ENCODE results near the gene NT5E.

The NT5E gene

DNA sequence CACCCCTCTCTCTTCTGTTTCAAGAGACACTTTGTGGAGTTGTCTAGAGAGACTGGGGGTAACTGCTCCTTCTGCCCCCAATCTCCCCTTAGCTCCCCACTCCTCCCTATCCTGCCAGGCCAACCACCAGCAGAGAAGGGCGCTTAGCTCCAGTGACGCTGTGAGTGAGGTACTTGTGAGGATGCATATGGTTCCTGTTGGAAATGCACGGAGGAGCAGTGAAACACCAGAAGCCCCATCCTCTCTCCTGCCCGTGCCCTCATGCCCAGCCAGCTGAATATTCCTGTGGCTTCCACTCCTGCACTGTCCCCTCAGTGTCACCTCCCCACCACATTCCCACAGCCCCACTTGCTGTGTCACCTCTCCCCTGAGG lies 11.9 kb downstream of the NT5E start:
- DNase-seq (ENCODE audit: low spot score), result no peak
- TF ChIP-seq, protein P1, sequence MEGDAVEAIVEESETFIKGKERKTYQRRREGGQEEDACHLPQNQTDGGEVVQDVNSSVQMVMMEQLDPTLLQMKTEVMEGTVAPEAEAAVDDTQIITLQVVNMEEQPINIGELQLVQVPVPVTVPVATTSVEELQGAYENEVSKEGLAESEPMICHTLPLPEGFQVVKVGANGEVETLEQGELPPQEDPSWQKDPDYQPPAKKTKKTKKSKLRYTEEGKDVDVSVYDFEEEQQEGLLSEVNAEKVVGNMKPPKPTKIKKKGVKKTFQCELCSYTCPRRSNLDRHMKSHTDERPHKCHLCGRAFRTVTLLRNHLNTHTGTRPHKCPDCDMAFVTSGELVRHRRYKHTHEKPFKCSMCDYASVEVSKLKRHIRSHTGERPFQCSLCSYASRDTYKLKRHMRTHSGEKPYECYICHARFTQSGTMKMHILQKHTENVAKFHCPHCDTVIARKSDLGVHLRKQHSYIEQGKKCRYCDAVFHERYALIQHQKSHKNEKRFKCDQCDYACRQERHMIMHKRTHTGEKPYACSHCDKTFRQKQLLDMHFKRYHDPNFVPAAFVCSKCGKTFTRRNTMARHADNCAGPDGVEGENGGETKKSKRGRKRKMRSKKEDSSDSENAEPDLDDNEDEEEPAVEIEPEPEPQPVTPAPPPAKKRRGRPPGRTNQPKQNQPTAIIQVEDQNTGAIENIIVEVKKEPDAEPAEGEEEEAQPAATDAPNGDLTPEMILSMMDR (IDR thresholded peaks at IDR 0.05; ENCODE audit: extremely low read depth, insufficient read depth, missing control alignments), result no peak
- in situ Hi-C loops (cut with MboI; ENCODE audit: low pct_unique_long_range_greater_than_20kb, low sequenced_read_pairs, unreplicated experiment), result no loop called here

DNA sequence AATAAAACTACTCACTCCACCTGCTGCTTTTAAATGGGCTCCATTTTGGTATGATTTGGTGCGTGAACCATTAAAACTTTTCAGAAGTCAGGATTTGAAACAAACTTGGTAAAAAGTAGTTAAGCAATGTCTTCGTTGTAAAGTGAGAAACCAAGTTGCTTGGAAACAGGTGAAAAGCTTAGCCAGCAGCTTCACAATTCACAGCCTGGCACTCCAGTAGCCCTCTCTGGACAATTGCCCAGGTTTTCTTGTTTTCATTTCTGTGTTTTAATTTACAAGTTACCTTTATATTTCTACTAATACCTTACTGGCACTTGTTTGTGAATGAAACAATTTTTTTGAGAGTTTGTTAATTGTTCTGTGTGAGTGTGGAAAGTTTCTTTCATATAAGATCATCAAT lies 12.8 kb downstream of the NT5E start:
- TF ChIP-seq, protein P1 (IDR thresholded peaks at IDR 0.05; ENCODE audit: extremely low read depth, insufficient read depth, missing control alignments), result no peak
- DNase-seq (ENCODE audit: low spot score), result no peak
- in situ Hi-C loops (cut with MboI; ENCODE audit: low pct_unique_long_range_greater_than_20kb, low sequenced_read_pairs, unreplicated experiment), result no loop called here

DNA sequence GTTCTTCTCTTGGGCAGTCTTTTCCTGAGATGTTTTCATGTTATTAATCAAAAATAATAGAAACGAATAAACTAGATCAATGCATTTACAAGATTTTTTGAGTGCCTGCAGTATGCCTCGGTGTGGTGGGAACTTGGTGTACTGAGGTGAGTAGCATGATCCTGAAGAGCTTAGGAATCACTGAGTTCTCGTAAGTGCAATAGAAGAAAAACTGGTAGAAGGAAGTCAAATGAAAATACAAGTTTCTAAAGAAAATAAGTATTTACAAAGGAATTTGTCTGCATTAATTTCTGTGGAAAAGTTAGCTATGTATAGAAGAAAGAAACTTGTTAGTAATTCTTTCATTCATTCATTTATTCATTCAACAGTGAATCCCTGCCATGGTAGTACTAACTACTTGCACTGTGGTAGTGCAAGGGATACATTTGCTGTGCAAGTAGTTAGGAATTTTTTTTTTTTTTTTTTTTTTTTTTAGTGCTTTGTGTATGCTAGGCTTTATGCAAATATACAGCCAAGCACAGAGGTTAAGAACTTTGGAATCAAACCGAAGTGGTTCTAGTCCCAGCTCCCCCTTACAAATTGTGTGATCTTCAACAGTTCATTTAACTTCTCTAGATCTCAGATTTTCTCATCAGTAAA lies 13.9 kb downstream of the NT5E start:
- TF ChIP-seq, protein P1 (IDR thresholded peaks at IDR 0.05; ENCODE audit: extremely low read depth, insufficient read depth, missing control alignments), result no peak

DNA sequence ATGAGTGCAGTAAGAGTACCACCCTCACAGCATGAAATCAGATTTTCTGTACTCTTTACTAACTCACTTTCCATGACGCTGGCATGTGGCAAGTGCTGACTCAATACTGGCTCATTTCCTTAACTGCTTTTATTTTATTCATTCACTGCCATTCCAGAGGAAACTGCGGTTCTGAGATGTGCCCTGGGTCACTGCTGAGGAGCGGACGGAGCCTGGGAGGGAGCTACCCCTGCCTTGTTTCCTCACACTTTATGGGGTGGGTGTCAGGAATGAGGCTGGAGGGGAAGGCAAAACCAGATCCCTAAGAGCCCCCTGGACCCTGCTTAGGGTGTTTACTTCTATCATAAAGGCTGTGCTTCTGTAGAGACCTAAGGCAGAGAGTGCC lies 14.4 kb downstream of the NT5E start:
- TF ChIP-seq, protein P1 (IDR thresholded peaks at IDR 0.05; ENCODE audit: extremely low read depth, insufficient read depth, missing control alignments), result no peak
- in situ Hi-C loops (cut with MboI; ENCODE audit: low pct_unique_long_range_greater_than_20kb, low sequenced_read_pairs, unreplicated experiment), result no loop called here
- DNase-seq (ENCODE audit: low spot score), result no peak

More for the DNA sequence above, 13.9 kb downstream of the NT5E start:
- in situ Hi-C loops (cut with MboI; ENCODE audit: low pct_unique_long_range_greater_than_20kb, low sequenced_read_pairs, unreplicated experiment), result no loop called here
- no peak for DNase-seq (ENCODE audit: low spot score)

DNA sequence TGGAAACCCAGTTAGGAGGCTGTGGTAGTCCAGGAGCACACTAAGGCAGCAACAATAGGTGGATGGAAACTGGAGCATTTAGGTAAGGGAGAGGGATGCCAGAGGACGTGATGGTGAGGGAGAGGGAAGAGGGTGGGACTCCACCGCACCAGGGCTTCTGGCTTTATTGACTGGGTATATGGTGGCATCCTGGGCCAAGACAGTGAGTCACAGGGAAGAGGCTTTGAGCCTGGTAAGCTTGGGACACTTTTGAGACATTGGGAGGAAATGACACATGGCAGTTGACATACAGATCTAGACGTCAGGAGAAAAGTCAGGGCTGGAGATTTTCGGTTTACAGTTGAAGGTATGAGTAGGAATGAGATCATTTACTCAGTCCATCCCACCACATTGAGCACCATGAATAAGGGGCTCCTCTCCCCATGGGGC lies 14.9 kb downstream of the NT5E start:
- TF ChIP-seq, protein P1 (IDR thresholded peaks at IDR 0.05; ENCODE audit: extremely low read depth, insufficient read depth, missing control alignments), result no peak
- no peak for DNase-seq (ENCODE audit: low spot score)
- in situ Hi-C loops (cut with MboI; ENCODE audit: low pct_unique_long_range_greater_than_20kb, low sequenced_read_pairs, unreplicated experiment), result no loop called here

DNA sequence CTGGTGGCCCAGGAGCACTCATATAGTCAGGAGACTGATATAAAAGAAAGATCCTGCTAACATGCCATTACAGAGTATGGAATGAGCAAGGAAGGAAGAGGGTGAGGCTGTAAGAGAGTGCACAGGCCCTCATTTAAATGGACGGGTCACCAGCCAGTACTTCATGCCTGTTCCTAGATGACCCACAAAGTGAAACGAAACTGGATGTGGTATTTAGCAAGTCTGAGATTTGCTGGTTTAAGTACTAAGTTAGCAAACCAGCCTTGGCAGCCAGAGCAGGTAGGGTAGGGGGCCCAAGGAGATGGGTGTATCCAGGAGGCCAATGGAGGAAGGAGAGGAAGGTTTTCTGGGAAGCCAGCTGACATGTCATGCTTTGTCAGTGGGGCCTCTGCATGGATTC lies 15.9 kb downstream of the NT5E start:
- in situ Hi-C loops (cut with MboI; ENCODE audit: low pct_unique_long_range_greater_than_20kb, low sequenced_read_pairs, unreplicated experiment), result no loop called here
- DNase-seq (ENCODE audit: low spot score), result no peak
- TF ChIP-seq, protein P1 (IDR thresholded peaks at IDR 0.05; ENCODE audit: extremely low read depth, insufficient read depth, missing control alignments), result no peak

Measured in GM13977 (cell line).